Measurements from ENCODE around the gene DOCK7. TPM values are rescaled to one million over a fixed set of nuclear protein-coding genes. Genes with fewer than 3 reads are reported as not detected.

DOCK7 gene
- polyA plus RNA-seq, 3 donors = 2.9 to 3.7 (median 3.5) TPM

- Histone ChIP-seq H3K27ac (ENCODE audit: low read depth in 1 of 2, low read length in 2 of 2) (no peak overlapping the region), H3K4me1 (ENCODE audit: control insufficient read depth in 1 of 2, insufficient read depth in 2 of 2, low read length in 2 of 2) (no peaks in the 10 kb centered on the region), H3K27me3 (ENCODE audit: control insufficient read depth in 2 of 2, insufficient read depth in 2 of 2, low read length in 2 of 2) (no peaks in the 10 kb centered on the region), H3K4me3 (replicated peaks in 1 of 3; ENCODE audit: low read depth in 2 of 3, low read length in 3 of 3) (no peak overlapping the region), H4K20me1 (ENCODE audit: insufficient read depth, low read length) (no peaks in the 10 kb centered on the region), H3K36me3 (replicated peaks in 1 of 2; ENCODE audit: control insufficient read depth in 1 of 2, insufficient read depth in 2 of 2, low read length in 2 of 2) (peaks cover 0 to 6% of the 10 kb centered on the region in 2 donors), H3K4me2 (replicated peaks; ENCODE audit: extremely low read depth, low read length, poor library complexity, severe bottlenecking) (no peak overlapping the region), H3K9me3 (replicated peaks in 1 of 2; ENCODE audit: control insufficient read depth in 1 of 2, insufficient read depth in 1 of 2, low read length in 2 of 2) (no peaks in the 10 kb centered on the region), H3K9ac (ENCODE audit: insufficient read depth, low read length, poor library complexity, severe bottlenecking) (no peak overlapping the region), H2AFZ (ENCODE audit: insufficient read depth, low read depth, low read length, poor library complexity, severe bottlenecking) (no peak overlapping the region), H3K79me2 (ENCODE audit: insufficient read depth, low read length) (no peaks in the 10 kb centered on the region)
- Mint-ChIP-seq H3K4me3 (no peak overlapping the region), H3K9me3 (peaks cover 0 to 3% (median 0%) of the 10 kb centered on the region in 7 donors), H3K36me3 (peaks cover 7 to 24% of the 10 kb centered on the region in 2 donors), H3K4me1 (no peaks in the 10 kb centered on the region), H3K27ac (no peak overlapping the region), H3K27me3 (ENCODE audit: low read depth in 3 of 3) (peaks cover 0 to 1% (median 0%) of the 10 kb centered on the region in 3 donors)
- WGBS (ENCODE audit: insufficient coverage) = no CpG with 5 or more reads among the region's 1 CpG
- no peak for DNase-seq
- intact Hi-C loops (cut with micrococcal nuclease) = no loop called here
- no peak for TF ChIP-seq CTCF (IDR thresholded peaks at IDR 0.05)
These were observed 102.6 kb downstream of the DOCK7 start for GRCh38 chr1:62585469-62586155.

- no peaks in the 10 kb centered on the region for H3K4me1 ChIP-seq (ENCODE audit: control insufficient read depth in 1 of 2, insufficient read depth in 2 of 2, low read length in 2 of 2)
- intact Hi-C loops (cut with micrococcal nuclease) = no loop called here
- H3K27me3 ChIP-seq (ENCODE audit: control insufficient read depth in 2 of 2, insufficient read depth in 2 of 2, low read length in 2 of 2) = no peaks in the 10 kb centered on the region
- H3K4me2 ChIP-seq (replicated peaks; ENCODE audit: extremely low read depth, low read length, poor library complexity, severe bottlenecking) = no peak overlapping the region
- Mint-ChIP-seq H3K36me3 (peaks cover 15 to 27% of the 10 kb centered on the region in 2 donors), H3K4me1 (no peaks in the 10 kb centered on the region), H3K27ac (no peak overlapping the region), H3K4me3 (no peak overlapping the region), H3K9me3 (peaks cover 7 to 20% (median 11%) of the 10 kb centered on the region in 7 donors), H3K27me3 (ENCODE audit: low read depth in 3 of 3) (no peaks in the 10 kb centered on the region)
- no peak overlapping the region for H2AFZ ChIP-seq (ENCODE audit: insufficient read depth, low read depth, low read length, poor library complexity, severe bottlenecking)
- no peaks in the 10 kb centered on the region for H3K79me2 ChIP-seq (ENCODE audit: insufficient read depth, low read length)
- no CpG with 5 or more reads among the region's 2 CpGs for WGBS (ENCODE audit: insufficient coverage)
- no peak overlapping the region for H3K4me3 ChIP-seq (replicated peaks in 1 of 3; ENCODE audit: low read depth in 2 of 3, low read length in 3 of 3)
- H3K9ac ChIP-seq (ENCODE audit: insufficient read depth, low read length, poor library complexity, severe bottlenecking) = no peak overlapping the region
- no peak overlapping the region for H3K27ac ChIP-seq (ENCODE audit: low read depth in 1 of 2, low read length in 2 of 2)
- H3K36me3 ChIP-seq (replicated peaks in 1 of 2; ENCODE audit: control insufficient read depth in 1 of 2, insufficient read depth in 2 of 2, low read length in 2 of 2) = no peaks in the 10 kb centered on the region
- no peak for DNase-seq
- H3K9me3 ChIP-seq (replicated peaks in 1 of 2; ENCODE audit: control insufficient read depth in 1 of 2, insufficient read depth in 1 of 2, low read length in 2 of 2) = peaks cover 0 to 6% of the 10 kb centered on the region in 2 donors
- no peak for TF ChIP-seq CTCF (IDR thresholded peaks at IDR 0.05)
- H4K20me1 ChIP-seq (ENCODE audit: insufficient read depth, low read length) = no peaks in the 10 kb centered on the region
These were observed 114.5 kb downstream of the DOCK7 start for GRCh38 chr1:62573675-62574074.

Measured in CD14-positive monocyte (primary cell).